IPS DF 19.7 (cell line): Measurements from ENCODE around the gene SH2D6.
"Not testable (repeated sequence)": the region's sequence is repeated elsewhere in the genome, so short reads cannot be mapped to it uniquely, and the experiment has no call there.

ENCODE experiments used
- DNase-seq: peaks from one replicate; pipeline ENCODE4 v3.0.0-alpha.2; 2013; ENCODE audit warnings: low read depth, low spot score

The SH2D6 gene

DNA sequence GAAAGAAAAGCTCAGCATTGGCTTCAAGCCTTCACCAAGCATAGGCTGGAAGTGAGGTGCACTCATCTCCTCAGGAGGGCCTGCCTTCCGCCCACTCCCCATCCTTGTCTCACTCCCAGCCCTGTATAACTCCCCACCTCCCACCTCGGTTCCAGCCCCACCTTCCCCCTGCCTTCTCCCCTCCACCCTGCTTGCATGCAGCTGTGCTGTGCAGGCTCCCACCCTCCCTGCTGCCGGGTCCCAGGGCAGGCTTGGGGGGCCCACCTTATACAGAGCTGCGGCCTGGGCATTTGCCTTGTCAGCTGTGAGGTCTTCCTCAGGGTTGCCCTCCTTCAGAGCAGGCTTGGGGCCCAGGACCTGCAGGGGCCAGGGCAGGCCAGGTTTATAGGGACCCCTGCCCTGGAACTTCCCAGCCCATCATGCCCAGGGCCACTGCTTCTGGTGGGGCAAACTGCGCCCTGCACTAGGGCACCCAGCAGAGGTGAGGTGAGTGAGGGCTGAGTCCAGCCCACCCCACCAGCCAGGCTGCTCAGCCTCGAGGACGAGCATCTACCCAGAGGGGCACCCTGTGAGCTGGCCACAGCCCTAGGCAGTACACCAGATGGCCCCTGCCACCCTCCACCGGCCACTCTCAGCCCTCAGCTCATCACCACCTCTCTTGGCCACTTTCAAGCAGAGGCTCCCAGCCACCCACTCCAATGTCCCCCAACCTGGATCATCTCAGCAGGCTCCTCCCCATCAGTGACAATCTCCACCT lies 19.9 kb upstream of the SH2D6 start:
- DNase-seq: no peak

DNA sequence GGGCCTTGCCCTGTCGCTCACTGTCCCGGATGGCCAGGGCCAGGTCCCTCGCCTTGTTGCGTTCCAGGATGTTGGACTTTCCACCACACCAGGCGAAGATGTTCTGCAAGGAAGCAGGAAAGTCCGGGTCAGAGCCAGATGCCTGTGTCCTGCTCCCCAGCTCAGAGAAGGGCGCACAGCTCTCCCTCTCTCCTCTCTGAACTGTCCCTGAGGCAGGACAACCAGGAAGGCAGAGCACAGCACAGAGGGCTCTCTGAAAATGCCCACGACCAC lies 19.4 kb upstream of the SH2D6 start:
- no peak for DNase-seq

GRCh38 chr2:85400023-85400422 lies 18.5 kb upstream of the SH2D6 start:
- no peak for DNase-seq

DNA sequence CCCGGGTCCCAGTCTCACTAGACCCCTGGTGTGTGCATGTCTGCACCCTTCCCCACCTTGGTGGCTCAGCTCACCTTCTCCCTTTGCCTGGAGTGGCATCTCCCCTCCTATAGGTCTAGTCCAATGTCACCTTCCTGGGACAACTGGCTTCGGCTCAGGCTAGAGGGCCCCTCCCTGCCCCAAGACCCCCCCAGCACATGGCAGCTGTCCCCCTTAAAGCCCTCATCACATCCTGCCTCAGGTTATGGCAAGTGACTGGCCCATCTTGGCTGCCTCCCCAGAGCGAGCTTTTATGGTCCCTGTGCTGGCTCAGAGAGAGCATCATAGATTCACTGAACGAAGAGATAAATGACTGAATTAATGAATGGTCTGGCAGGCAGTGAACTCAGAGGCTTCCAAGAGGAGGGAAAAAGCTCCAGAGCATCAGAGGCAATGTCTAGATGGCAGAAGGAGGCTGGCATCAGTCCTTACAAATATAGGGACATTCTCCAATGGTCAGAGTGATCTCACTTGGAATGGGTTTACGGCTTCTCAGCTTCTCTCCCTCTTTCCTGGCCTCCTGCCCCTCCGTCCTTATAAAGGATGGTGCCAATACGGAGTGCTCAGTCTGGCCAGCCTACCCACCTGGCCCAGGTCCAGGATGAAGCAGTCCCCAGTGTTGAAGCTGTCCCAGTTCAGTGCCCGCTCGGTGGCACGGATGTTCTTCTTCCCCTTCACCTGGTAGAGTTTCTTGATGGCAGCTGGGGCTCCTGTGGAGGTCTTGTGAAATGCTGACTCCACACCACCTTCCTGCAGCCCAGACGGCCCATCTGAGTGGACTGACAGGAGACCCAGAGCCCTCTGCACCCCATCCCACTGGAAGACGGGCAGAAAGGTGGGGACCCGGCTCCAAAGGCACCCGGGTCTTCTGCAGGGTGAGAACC lies 17.7 kb upstream of the SH2D6 start:
- DNase-seq: no peak

GRCh38 chr2:85401464-85401805 lies 17.1 kb upstream of the SH2D6 start:
- no peak for DNase-seq

DNA sequence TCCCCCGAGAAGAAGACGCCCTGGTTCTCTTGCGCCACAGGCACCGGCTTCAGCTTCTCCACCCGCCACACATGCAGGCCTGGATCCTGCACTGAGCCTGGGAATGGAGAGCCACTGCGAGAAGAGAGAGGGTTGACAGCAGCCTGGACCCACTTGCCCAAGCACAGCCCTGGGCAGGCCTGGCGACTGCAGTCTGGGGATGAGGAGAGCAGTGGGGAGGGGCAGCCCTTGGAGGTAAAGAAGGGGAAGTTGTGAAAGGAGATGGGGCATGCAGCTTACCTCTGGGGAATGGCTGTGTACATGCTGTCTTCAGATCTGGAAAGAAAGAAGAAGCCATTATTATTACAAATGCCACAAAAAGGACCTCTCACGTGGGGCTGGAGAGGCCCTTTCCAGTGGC lies 16.7 kb upstream of the SH2D6 start:
- DNase-seq: no peak

DNA sequence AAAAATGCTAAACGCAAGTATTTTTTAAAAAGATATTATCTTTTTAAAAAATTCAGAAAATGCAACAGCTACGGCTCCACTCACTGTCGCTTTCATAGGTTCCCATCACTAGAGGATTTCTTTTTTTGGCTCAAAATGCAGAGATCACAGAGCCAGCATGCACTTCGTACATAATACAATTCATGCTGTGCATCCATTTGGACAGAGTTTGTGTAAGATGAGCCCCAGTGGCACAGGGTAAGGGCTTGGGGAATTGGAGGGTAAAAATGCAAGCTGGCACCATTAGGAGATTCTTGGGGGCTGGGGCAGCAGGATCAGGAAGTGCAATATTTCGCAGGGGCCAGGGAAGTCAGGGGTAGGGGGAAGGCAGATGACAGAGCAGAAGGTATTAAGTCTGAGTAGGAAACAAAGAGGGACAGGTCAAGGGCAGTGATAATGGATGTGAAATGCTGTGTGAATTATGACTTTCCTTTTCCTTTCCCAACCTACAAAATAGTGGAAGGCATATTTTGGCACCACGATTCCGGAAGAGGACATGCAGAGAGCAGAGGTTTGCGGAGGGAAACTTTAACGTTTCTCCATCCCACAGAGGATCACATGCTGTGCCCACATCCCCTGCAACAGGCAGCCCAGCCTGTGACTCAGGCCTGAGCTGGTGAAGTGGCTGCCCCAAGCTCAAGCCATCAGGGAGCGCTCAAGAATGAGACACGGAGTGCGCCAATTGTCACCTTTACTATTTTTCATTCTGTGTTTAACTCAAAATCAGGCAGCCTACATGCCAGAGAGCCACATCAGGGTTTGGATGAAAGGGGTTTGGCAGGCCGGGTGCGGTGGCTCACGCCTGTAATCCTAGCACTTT lies 13.1 kb upstream of the SH2D6 start:
- DNase-seq: no peak

- no peak for DNase-seq
Observed at GRCh38 chr2:85409845-85410583, 8.5 kb upstream of the SH2D6 start, which contains the start of gene CAPG. Gene CAPG (minus strand): TSS chr2:85410366. CDS start chr2:85402145, 8,221 bp downstream.

DNA sequence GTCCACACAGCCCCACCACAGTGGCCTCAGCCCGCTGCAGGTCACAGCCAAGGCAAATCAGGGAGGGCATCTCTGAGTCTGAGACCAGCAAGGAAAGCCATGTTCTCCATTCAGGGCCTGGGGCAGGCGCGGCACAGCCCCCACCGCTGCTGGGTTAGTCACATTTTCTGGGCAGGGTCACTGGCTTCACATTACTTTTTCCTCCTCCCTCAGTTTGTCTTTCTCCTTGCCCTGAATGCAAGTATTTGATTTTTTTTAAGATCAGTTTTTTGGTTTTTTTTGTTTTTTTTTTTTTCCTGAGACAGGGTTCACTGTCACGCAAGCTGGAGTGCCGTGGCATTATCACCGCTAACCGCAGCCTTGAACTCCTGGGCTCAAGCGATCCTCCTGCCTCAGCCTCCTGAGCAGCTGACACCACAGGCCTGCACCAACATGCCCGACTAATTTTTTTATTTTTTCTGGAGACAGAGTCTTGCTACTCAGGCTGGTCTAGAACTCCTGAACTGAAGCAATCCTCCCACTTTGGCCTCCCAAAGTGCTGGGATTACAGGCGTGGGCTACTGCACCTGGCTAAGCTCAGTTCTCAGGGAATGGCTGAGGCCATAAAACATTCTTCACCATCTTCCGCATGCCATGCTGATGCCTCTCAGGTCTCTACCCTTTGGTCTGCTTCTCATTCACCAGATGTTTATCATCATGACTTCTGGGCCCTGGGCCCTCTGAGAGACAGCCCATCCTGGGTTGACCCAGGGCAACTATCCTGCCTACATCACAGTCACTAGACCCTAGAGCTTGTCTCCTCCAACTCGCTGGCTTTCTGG lies 7.7 kb upstream of the SH2D6 start:
- DNase-seq: no peak

GRCh38 chr2:85411405-85411748 lies 7.1 kb upstream of the SH2D6 start:
- no peak for DNase-seq

DNA sequence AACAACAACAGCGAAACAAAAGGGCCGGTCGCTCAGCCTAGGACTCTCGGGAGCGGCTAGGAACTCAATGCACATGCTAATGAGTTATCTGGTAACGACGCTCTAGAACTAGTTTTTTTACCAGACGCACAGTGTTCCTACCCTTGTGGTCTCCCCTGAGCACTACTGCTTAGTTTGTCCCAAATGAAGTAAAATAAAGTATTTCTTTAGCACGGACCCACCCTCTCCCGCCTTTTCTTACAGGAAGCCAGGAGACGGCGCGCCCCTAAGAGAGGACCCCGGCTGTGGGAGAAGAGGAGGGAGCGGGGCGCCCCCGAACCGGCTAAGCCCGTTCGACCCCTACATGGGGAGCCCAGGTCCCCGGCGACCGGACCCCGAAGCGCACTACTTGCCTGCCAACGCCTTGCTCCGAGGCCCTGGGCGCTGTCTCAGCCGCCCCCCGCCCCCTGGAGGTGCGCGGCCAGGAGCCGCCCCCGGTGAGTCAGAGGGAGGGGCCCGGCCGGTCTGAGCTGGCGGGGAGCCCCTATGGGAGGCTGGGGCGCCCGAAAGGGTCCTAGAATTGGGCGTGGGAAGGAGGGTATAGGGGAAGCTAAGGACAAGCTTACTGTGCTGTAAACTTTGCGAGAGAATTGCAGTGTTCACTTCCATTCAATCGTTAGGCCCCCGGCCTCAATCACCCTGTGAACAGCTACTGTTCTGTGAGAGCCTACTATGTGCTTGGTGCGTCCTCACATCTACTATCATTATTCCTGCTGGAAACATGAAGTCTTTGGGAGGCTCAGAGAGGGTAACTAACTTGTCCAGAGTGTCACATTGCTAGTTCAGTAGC lies 4.7 kb upstream of the SH2D6 start:
- no peak for DNase-seq

- DNase-seq: not testable (repeated sequence)
Observed at GRCh38 chr2:85414421-85414759, 4.1 kb upstream of the SH2D6 start.

- DNase-seq: no peak
Observed at GRCh38 chr2:85414761-85415553, 3.6 kb upstream of the SH2D6 start.

DNA sequence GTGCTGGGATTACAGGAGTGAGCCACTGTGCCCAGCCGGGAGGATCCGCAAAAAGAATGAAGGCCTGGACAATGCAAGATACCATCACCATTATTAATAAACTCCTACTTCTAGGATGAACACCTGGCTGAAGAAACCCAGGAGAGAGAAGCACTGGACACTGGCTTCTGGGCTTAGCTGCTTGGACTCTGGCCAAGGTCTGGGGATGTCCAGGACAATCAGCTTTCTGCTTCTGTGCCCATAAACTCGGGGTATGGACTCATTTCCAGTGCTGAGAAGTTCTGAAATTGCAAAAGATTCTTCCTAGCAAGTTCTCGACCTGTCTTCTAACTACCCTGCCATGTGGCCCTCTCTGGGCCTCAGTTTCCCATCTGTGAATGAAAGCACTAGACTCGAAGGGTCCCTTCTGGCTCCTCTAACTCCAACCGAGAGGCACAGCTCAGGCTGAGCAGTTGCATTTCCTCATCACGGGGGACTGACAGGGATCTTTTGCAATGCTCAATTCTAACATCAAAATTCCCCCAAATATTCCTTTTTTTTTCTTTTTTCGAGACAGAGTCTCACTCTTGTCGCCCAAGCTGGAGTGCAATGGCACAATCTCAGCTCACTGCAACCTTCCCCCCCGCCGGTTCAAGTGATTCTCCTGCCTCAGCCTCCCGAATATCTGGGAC lies 2.4 kb upstream of the SH2D6 start:
- no peak for DNase-seq

DNA sequence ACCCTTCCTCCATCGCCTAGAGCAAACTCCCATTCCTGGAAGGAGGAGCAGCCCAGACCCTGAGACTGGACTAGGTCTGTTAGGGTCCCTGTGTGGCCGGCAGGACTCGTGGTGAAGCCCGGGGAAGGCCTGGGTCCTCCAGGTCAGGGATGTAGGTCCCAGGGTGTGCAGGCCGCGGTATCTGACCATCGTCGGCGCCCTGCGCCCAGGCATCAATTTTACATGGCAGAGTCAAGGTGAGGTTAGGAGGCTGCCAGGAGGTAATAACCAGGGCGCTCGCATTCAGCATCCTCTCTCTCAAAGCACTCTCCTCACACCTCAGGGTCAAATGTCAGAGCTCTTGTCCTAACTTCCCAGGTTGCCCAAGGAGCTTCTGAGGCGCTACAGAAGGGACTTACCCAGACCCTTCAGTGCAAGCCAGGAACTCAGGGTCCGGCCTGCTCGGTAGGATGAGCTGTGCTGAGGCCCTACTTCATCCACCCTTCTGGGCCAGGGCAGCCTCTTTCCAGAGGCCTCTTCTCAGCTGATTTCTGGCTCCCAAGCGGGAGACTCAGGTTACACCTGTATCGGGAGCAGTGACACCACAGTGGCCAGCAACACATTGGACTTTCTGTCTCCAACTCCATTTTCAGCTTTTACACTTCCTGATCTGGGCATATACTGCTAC lies 628 bp downstream of the SH2D6 start:
- DNase-seq: no peak

- no peak for DNase-seq
Observed at GRCh38 chr2:85420536-85421259, 2.2 kb downstream of the SH2D6 start.
